Activated naive CD8-positive, alpha-beta T cell (primary cell): Measurements from ENCODE around the gene EGFLAM.

Source experiments
- H3K27ac Mint-ChIP-seq: one replicate; pipeline ENCODE4 v1.8.0; 2021; ENCODE audit warnings: mixed read lengths
- H3K27me3 Mint-ChIP-seq: one replicate; pipeline ENCODE4 v1.8.0; 2021; ENCODE audit warnings: mixed read lengths
- H3K36me3 Mint-ChIP-seq: one replicate; pipeline ENCODE4 v1.8.0; 2021; ENCODE audit warnings: mixed read lengths
- H3K4me1 Mint-ChIP-seq: one replicate; pipeline ENCODE4 v1.8.0; 2021; ENCODE audit warnings: low read depth, mixed read lengths
- H3K4me3 Mint-ChIP-seq: one replicate; pipeline ENCODE4 v1.8.0; 2021; ENCODE audit warnings: mild to moderate bottlenecking, mixed read lengths
- H3K9me3 Mint-ChIP-seq: one replicate; pipeline ENCODE4 v1.8.0; 2021; ENCODE audit warnings: low read depth, mixed read lengths

Gene EGFLAM

DNA sequence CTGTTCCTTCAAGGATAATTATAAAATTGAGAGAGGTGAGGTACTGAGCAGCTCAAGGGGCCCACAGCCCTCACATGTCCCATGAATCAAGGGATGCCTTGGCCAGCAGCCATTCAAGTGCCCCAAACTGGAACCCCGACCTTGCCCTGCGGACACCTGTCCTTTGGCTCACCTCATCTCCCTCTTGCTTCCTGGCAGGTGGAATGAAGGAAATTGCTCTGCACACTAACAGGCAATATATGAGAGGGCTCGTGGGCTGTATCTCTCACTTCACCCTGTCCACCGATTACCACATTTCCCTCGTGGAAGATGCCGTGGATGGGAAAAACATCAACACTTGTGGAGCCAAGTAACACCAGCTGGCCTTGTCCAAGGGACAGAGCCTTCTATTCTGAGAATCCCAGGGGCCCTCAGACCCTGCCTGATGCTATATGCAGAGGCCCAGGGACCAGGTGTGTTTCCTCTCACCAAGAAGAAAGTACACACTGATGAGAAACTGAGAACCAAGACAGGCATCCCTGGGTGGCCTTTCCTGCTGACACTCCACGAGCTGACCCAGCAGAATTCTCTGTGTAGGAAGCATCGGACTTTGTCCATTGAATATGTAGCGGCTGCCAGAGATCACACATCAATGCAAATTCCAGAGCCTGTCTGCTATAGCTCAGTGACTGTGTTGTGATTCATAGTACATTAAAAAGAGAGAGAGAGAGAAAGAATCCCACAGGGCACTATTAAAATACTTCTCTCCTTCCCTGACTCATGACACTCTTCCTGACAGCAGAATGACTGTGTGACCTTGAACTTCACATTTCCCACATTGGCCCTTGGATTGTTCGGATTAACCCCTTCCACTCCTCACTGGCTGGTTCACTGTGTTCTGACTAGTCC lies 205.5 kb downstream of the EGFLAM start:
- H3K4me1 Mint-ChIP-seq: peaks cover 3% of the 10 kb centered on the region
- H3K4me3 Mint-ChIP-seq: no peak overlapping the region
- no peak overlapping the region for H3K27ac Mint-ChIP-seq
- no peaks in the 10 kb centered on the region for H3K9me3 Mint-ChIP-seq
- peaks cover 36% of the 10 kb centered on the region for H3K27me3 Mint-ChIP-seq
- H3K36me3 Mint-ChIP-seq: peaks cover 2% of the 10 kb centered on the region

DNA sequence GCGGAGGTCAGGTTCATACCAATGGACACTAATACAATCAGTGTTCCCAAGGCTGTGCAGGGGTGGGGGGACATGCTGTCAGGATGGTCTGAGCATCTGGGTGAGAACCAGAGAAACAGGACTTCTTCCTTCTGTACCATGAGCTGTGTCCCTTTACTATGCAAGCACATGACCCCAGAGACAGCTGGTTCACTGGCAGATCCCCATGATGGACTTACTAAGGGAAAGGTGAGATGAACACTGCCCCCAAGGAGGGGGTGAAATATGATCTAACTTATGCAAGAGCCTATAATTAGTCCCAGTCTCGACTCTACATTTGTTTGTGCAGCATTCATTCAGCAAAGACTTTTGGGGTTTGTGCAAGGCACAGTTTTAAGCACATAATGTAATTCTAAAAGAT lies 206.7 kb downstream of the EGFLAM start:
- peaks cover 33% of the 10 kb centered on the region for H3K27me3 Mint-ChIP-seq
- H3K4me1 Mint-ChIP-seq: peaks cover 3% of the 10 kb centered on the region
- H3K27ac Mint-ChIP-seq: no peak overlapping the region
- H3K9me3 Mint-ChIP-seq: no peaks in the 10 kb centered on the region
- no peak overlapping the region for H3K4me3 Mint-ChIP-seq
- no peaks in the 10 kb centered on the region for H3K36me3 Mint-ChIP-seq

DNA sequence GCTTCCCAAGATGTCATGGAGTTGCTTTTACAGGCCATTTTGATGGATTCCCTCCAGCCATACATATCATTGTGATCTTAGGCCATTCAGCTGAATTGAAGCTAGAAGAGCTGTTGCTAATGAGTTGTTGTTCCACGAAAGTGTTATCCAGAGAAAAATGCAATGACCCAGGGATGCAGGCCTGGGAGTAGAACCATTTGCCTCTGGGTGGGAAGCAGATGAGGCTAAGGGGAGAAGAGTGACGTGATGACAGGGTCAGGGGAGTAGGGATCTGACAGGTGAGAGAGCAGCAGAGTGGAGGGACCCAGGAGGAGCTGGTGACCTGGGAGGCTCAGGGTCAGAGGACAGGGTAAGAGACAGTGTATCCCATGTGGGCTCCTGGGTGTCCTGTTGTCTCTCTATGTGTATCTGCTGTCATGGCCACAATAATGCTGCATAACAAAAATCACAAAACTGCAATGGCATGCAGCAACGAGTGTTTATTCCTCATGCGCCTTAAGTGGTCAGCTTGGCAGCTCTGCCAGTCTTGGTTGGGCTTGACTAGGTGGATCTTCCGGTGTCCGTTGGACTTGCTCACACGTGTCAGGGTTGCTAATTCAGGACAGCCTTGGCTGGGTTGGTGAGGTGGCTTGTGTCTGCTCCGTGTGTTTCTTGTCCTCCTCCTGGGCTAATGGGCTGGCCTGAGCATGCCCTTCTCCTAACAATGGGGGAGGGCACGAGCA lies 207.5 kb downstream of the EGFLAM start:
- no peak overlapping the region for H3K27ac Mint-ChIP-seq
- no peak overlapping the region for H3K4me3 Mint-ChIP-seq
- H3K9me3 Mint-ChIP-seq: no peaks in the 10 kb centered on the region
- H3K4me1 Mint-ChIP-seq: peaks cover 3% of the 10 kb centered on the region
- peaks cover 30% of the 10 kb centered on the region for H3K27me3 Mint-ChIP-seq
- no peaks in the 10 kb centered on the region for H3K36me3 Mint-ChIP-seq

DNA sequence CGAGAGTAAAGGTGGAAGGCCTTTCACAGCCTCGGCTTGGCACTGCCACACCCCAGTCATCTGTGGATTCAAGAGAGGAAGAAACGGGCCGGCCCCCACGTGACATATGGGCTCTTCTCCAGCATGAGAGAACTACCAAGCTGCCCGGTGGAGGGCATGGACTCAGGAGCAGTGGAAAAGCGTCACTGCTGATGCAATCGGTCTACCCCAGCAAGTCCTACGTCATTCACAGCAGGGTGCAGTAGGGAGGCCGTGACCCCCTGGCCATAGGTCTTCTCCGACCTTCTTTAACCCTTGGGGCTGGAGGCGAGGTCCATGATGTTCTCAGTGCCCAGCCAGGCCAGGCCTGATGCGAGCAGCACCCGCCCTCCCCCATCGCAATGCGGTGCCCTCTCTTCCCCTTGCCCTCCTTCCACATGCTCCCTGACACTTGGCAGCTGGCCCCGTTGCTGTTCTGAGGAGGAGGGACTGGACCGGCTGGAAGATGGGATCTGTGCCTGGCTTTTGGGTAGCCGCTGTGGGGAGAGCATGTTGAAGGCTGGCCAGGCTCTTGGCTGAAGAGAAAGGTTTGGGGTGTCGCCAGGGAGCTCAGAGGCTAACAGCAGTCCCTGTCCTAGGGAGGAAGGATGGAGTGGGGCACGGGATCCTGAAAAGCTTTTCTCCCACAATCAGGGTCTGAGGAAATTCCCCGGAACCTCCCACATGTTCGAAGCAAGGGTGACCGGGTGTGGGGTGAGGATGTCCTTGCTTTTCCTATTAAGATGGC lies 208.2 kb downstream of the EGFLAM start:
- no peak overlapping the region for H3K4me3 Mint-ChIP-seq
- no peak overlapping the region for H3K27ac Mint-ChIP-seq
- peaks cover 3% of the 10 kb centered on the region for H3K4me1 Mint-ChIP-seq
- H3K27me3 Mint-ChIP-seq: peaks cover 28% of the 10 kb centered on the region
- H3K36me3 Mint-ChIP-seq: no peaks in the 10 kb centered on the region
- H3K9me3 Mint-ChIP-seq: no peaks in the 10 kb centered on the region

DNA sequence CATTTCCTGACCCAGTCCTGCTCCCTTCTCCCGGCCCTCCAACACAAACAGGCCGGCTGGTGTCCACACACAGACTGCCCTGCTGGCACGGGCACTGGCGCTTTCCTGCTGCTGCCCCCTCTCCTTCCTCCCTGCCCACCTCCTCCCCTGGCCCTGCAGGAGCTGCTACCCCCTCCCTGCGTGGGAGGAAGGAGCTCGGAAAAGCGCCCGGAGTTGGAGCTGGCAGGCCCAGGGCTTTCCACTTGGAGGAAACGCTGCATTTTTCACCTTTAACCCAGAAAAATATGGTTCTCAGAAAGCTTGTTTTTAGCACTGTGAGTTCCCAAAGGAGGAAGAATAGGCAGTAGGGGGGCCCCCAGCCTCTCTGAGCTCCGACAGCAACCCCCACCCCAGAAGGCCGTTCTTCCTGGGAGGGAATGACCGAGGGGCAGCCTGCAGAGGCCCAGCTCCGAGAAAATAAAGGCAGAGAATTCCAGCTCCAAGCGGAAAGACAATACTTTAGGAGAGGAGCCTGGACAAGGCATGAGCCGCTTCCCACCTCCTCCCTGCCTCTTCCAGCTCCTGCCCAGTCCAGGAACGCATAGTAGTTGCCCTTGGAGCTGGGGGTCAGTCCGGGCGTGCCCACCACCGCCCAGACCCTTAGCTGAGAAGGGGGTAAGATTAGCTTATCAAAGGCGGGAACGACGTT lies 209.1 kb downstream of the EGFLAM start:
- Mint-ChIP-seq H3K27me3 (peaks cover 29% of the 10 kb centered on the region), H3K4me1 (no peaks in the 10 kb centered on the region), H3K4me3 (no peak overlapping the region), H3K9me3 (no peaks in the 10 kb centered on the region), H3K36me3 (no peaks in the 10 kb centered on the region), H3K27ac (no peak overlapping the region)

DNA sequence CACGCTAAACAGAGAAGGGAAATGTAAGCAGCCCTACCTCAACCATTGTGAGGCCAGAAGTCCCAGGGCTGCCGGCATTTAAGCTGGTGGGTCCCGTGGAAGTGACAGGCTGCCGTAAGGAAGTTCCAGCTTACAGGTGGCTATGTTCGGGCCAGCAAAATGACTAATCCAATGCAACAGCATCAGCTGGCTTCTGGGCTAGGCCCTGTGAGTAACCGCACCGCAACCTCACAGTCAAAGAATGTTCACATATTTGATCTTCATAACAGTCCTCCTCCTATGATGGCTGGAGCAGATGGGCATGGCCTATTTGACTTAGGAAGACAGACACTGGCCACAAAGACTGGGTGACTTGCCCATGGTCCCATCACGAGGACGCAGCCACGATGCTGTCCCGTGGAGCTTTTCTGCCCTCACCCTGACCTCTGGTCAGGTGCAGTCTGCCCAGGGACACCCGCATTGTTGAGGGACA lies 209.9 kb downstream of the EGFLAM start:
- H3K9me3 Mint-ChIP-seq: no peaks in the 10 kb centered on the region
- no peak overlapping the region for H3K4me3 Mint-ChIP-seq
- H3K36me3 Mint-ChIP-seq: no peaks in the 10 kb centered on the region
- H3K27me3 Mint-ChIP-seq: peaks cover 27% of the 10 kb centered on the region
- H3K27ac Mint-ChIP-seq: no peak overlapping the region
- no peaks in the 10 kb centered on the region for H3K4me1 Mint-ChIP-seq

DNA sequence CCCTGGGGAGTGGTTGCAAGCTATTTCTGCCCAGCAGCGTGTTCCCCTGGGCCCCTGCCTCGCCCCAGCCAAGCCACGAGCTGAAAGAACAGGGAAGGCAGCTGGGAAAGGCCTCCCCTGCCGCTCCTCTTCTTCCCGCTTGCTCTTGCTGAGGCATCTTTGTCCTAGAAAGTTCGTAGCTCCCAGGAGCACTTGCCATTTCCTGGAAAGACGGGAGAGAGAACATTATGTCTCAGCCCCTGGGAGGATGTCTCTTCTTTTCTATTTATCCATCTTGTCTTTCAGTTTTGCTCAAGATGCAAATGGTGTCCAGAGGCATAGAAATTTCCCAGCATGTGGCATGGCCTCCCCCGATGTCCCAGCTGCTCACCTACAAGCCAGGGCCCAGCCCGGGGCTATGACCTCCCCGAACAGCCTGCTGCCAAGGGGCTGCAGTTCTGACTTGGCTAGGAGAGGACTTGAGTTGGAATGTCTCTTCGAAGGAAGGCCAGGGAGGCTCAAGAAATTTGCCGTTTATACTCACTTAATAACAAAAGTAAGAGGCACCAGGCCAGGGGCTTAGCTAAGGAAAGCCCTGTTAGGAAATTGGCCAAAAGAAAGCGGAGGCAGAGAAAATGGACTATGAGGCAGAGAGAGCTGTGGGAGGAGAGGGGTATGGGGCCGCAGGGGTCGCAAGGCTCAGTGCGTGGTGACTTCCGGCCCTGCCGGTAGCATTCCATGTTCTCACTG lies 210.8 kb downstream of the EGFLAM start:
- H3K4me1 Mint-ChIP-seq: no peaks in the 10 kb centered on the region
- H3K27me3 Mint-ChIP-seq: peaks cover 27% of the 10 kb centered on the region
- no peak overlapping the region for H3K4me3 Mint-ChIP-seq
- no peak overlapping the region for H3K27ac Mint-ChIP-seq
- no peaks in the 10 kb centered on the region for H3K36me3 Mint-ChIP-seq
- H3K9me3 Mint-ChIP-seq: no peaks in the 10 kb centered on the region

DNA sequence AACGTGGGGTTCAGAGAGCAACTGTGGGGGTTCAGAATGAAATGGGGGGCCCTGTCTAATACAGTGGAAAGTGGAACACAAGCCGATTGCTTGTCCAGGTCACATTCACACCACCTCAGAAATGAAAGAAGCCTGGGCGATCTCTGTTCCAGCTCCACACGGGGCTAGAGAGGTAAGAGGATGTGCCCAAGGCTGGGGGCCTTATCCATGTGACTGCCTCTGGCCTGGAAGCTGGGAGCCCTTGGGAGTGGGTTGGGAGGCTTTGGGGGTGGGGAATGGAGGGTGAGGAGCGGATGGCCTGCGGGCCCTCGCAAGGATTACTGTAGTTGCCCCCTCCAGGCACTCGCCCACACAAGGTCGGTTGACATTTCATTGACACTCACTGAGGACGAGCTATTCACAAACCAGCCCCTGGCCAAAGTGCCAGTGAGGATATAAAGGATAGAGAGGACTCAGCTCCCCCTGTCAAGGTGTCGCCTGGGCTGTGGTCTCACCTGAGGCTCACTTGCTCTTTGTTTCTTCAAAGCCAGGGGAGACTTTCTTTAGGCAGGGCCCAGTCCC lies 211.4 kb downstream of the EGFLAM start:
- Mint-ChIP-seq H3K36me3 (no peaks in the 10 kb centered on the region), H3K9me3 (no peaks in the 10 kb centered on the region), H3K27ac (no peak overlapping the region), H3K4me1 (no peaks in the 10 kb centered on the region), H3K4me3 (no peak overlapping the region), H3K27me3 (peaks cover 29% of the 10 kb centered on the region)

DNA sequence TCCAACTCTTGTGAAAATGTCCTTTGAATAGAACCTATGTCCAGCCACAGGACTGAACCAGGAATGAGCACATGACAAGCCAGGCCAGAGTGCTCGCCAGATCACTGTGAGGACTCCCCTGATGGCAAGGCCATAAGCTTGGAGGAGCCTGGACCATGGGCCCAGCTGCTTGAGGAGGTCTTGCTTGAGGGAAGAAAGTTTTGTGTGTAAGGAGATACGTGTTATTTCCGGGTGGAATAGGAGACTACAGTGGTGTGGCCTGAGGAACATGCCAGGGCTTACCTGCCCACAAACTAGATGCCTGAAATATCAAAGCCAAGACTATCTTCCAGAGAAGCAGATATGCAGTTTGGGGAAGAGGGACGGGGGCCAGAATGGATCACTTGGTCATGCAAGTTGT lies 213.3 kb downstream of the EGFLAM start:
- H3K4me3 Mint-ChIP-seq: no peak overlapping the region
- no peaks in the 10 kb centered on the region for H3K4me1 Mint-ChIP-seq
- H3K27ac Mint-ChIP-seq: no peak overlapping the region
- H3K36me3 Mint-ChIP-seq: no peaks in the 10 kb centered on the region
- H3K9me3 Mint-ChIP-seq: no peaks in the 10 kb centered on the region
- peaks cover 36% of the 10 kb centered on the region for H3K27me3 Mint-ChIP-seq

DNA sequence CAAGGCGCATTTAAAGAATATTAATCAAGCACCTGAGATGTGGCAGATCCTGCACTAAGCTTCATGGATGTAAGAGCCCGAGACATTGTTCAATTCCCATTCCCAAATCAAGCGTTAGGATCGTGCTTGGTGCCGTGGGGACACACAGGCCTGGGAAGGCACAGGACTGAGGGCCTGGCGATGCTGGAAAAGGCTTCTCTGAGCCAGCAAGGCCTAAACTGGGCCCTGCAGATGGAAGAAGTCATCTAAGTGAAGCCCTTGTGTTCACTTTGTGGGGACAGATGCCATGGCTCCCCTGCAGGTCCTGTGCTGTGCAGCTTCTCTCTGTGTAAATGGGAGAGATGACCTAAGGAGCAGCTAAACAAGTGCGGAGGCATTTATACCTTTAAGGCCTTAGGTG lies 214.2 kb downstream of the EGFLAM start:
- no peaks in the 10 kb centered on the region for H3K36me3 Mint-ChIP-seq
- no peaks in the 10 kb centered on the region for H3K4me1 Mint-ChIP-seq
- no peak overlapping the region for H3K4me3 Mint-ChIP-seq
- no peak overlapping the region for H3K27ac Mint-ChIP-seq
- no peaks in the 10 kb centered on the region for H3K9me3 Mint-ChIP-seq
- H3K27me3 Mint-ChIP-seq: peaks cover 41% of the 10 kb centered on the region

DNA sequence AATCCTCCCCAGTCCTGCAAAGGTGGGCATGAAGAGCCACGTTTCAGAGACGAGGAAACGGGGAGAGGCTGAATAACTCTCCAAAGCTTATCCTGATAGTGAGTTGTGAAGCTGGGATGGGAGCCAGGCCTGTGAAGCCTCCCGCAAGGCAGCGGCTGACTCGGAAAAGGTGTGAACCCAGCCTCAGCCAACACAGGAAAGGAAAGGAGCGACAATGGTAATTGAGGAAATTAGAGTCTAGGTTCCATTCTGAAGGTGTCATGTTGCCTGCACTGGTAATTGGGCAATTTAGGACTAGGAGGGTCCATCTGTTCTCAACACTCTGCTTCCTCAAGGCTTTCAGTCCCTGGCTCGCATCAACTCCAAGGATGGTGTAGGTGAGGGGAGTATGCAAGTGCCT lies 214.6 kb downstream of the EGFLAM start:
- Mint-ChIP-seq H3K9me3 (no peaks in the 10 kb centered on the region), H3K27ac (no peak overlapping the region), H3K27me3 (peaks cover 37% of the 10 kb centered on the region), H3K4me3 (no peak overlapping the region), H3K4me1 (no peaks in the 10 kb centered on the region), H3K36me3 (no peaks in the 10 kb centered on the region)

DNA sequence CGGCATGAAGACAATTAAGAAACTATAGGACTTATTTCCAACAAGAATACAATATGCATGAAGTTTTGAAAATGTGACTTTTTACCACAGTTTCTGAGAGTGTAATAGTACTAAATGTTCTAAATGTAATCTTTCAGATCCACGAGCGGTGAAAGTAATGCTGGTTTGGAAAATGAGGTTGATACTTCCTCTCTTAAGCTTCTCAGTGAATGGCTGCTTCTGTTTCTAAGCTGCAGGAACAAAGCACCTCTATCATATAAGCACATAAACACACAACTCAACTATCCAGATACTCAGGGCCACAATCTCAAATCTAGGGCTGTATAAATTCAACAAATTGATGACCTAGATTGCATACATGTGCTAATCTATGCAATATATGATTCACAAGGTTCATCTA lies 219.8 kb downstream of the EGFLAM start:
- H3K27ac Mint-ChIP-seq: no peak overlapping the region
- H3K4me1 Mint-ChIP-seq: no peaks in the 10 kb centered on the region
- no peak overlapping the region for H3K4me3 Mint-ChIP-seq
- H3K36me3 Mint-ChIP-seq: no peaks in the 10 kb centered on the region
- H3K9me3 Mint-ChIP-seq: no peaks in the 10 kb centered on the region
- peaks cover 19% of the 10 kb centered on the region for H3K27me3 Mint-ChIP-seq

DNA sequence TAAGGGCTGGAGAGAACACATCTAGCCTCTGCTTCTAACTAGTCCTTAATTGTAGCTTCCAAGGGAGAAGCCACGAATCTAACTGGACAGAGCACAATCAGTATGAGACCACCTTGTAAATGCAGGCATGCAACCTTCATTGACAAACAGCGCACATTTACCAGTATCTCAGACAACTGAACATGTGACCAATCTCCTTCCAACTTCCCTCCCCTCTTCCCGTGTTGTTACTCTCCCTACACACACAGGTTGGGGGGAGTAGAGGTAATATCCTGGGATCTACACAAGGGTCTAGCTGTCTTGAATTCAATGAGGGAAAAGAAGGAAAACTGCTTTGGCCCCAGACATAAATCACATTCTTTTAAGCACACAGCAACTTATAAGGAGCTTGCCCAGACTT lies 220.5 kb downstream of the EGFLAM start:
- peaks cover 16% of the 10 kb centered on the region for H3K27me3 Mint-ChIP-seq

More for the DNA sequence above, 220.5 kb downstream of the EGFLAM start:
- Mint-ChIP-seq H3K36me3 (no peaks in the 10 kb centered on the region), H3K27ac (no peak overlapping the region), H3K9me3 (no peaks in the 10 kb centered on the region), H3K4me3 (no peak overlapping the region), H3K4me1 (no peaks in the 10 kb centered on the region)
